Activated naive CD4-positive, alpha-beta T cell (primary cell): ENCODE results near the gene IGSF21.

Experiments used
- DNase-seq, 4 experiments: peaks; one replicate each; lab custom pipeline; 2025; lab: John Stamatoyannopoulos, UW

The IGSF21 gene

GRCh38 chr1:18107369-18108298 is at the start of gene IGSF21:
Gene IGSF21 (plus strand): TSS chr1:18107798. CDS start chr1:18108129, 331 bp downstream.
- no peak for DNase-seq

- no peak for DNase-seq
Observed at GRCh38 chr1:18058206-18058921, 49.2 kb upstream of the IGSF21 start.

GRCh38 chr1:18058981-18059605 is 48.5 kb upstream of the IGSF21 start:
- no peak for DNase-seq

- no peak for DNase-seq
Observed at GRCh38 chr1:18060366-18060765, 47.2 kb upstream of the IGSF21 start.

GRCh38 chr1:18062185-18062584 is 45.4 kb upstream of the IGSF21 start:
- DNase-seq: no peak

GRCh38 chr1:18064534-18064933 is 43.1 kb upstream of the IGSF21 start:
- DNase-seq: no peak

- no peak for DNase-seq
Observed at GRCh38 chr1:18066576-18066975, 41.0 kb upstream of the IGSF21 start.

- DNase-seq: peak in 1 of 4 experiments; percentile 16
Observed at GRCh38 chr1:18069903-18070302, 37.7 kb upstream of the IGSF21 start.

GRCh38 chr1:18072066-18072465 is 35.5 kb upstream of the IGSF21 start:
- no peak for DNase-seq

GRCh38 chr1:18073066-18073642 is 34.4 kb upstream of the IGSF21 start:
- DNase-seq: no peak

- DNase-seq: no peak
Observed at GRCh38 chr1:18077657-18078215, 29.9 kb upstream of the IGSF21 start.

GRCh38 chr1:18079941-18080735 is 27.5 kb upstream of the IGSF21 start:
- no peak for DNase-seq

- DNase-seq: no peak
Observed at GRCh38 chr1:18085387-18086074, 22.1 kb upstream of the IGSF21 start.

GRCh38 chr1:18088077-18088594 is 19.5 kb upstream of the IGSF21 start:
- DNase-seq: no peak

GRCh38 chr1:18089488-18089887 is 18.1 kb upstream of the IGSF21 start:
- DNase-seq: no peak

GRCh38 chr1:18090636-18091035 is 17.0 kb upstream of the IGSF21 start:
- DNase-seq: no peak

GRCh38 chr1:18091660-18092446 is 15.7 kb upstream of the IGSF21 start:
- no peak for DNase-seq

- no peak for DNase-seq
Observed at GRCh38 chr1:18093193-18093592, 14.4 kb upstream of the IGSF21 start.

GRCh38 chr1:18093646-18094045 is 14.0 kb upstream of the IGSF21 start:
- no peak for DNase-seq
